HepG2 (cell line): ENCODE measurements around the gene PTPRH.

Experiments used
- SETDB1 ChIP-seq: sonication (generic); formaldehyde crosslinking; IDR thresholded peaks from 2 replicates; pipeline ENCODE4 v1.5.1; 2020; ENCODE audit warnings: missing genetic modification reagents, mild to moderate bottlenecking, borderline replicate concordance
- TAF1 ChIP-seq: sonication (generic); formaldehyde crosslinking; IDR thresholded peaks from 2 replicates; pipeline ENCODE4 v1.4.0; 2020; ENCODE audit warnings: missing genetic modification reagents

- no peak for TF ChIP-seq SETDB1 (CRISPR knock-in tag)
- peak; percentile 37; the same call in 1 of the 2 replicates for TF ChIP-seq TAF1 (CRISPR knock-in tag)
Measured at GRCh38 chr19:55156202-55157063, 52.9 kb downstream of the PTPRH start.
